ENCODE results near the gene SPTBN4.

The SPTBN4 gene

DNA sequence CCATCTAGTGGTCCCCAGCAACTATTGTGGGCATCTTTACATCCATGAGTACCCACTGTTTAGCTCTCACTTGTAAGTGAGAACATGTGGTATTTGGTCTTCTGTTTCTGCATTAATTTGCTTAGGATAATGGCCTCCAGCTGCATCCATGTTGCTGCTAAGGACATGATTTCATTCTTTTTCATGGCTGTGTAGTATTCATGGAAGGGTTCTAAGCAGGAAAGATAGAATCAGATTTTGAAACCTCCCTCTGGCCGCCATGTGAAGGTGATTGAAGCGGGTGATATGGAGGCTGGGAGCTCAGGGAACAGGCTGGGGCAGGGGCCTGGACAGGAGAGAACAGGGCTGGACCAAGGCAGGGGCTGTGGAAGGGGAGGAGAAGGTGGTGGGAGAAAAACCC, 154.5 kb downstream of the SPTBN4 start:
- Histone ChIP-seq H3K27me3 (ENCODE audit: low read length) (no peaks in the 10 kb centered on the region), H3F3A (ENCODE audit: insufficient read depth) (no peaks in the 10 kb centered on the region), H4K20me1 (ENCODE audit: low read depth, low read length) (no peaks in the 10 kb centered on the region), H3K79me2 (ENCODE audit: insufficient read depth, low read length) (no peaks in the 10 kb centered on the region), H3K4me3 (ENCODE audit: insufficient read depth, low read length, poor library complexity, severe bottlenecking) (no peak overlapping the region), H3K4me2 (ENCODE audit: low read depth, low read length, poor library complexity, severe bottlenecking) (no peak overlapping the region), H3K9ac (ENCODE audit: low read length) (no peak overlapping the region), H2AFZ (ENCODE audit: low read depth, low read length, severe bottlenecking) (no peak overlapping the region), H3K9me3 (ENCODE audit: insufficient read depth, low read length) (no peaks in the 10 kb centered on the region), H3K9me2 (replicated peaks; ENCODE audit: insufficient read depth, low read length) (no peaks in the 10 kb centered on the region), H3K36me3 (ENCODE audit: low read length) (no peaks in the 10 kb centered on the region), H3K27ac (ENCODE audit: low read depth, low read length) (no peak overlapping the region)
- TF ChIP-seq EZH2phosphoT487 (conservative IDR thresholded peaks at IDR 0.05; ENCODE audit: low read length): no peak
- TF ChIP-seq, protein P1, sequence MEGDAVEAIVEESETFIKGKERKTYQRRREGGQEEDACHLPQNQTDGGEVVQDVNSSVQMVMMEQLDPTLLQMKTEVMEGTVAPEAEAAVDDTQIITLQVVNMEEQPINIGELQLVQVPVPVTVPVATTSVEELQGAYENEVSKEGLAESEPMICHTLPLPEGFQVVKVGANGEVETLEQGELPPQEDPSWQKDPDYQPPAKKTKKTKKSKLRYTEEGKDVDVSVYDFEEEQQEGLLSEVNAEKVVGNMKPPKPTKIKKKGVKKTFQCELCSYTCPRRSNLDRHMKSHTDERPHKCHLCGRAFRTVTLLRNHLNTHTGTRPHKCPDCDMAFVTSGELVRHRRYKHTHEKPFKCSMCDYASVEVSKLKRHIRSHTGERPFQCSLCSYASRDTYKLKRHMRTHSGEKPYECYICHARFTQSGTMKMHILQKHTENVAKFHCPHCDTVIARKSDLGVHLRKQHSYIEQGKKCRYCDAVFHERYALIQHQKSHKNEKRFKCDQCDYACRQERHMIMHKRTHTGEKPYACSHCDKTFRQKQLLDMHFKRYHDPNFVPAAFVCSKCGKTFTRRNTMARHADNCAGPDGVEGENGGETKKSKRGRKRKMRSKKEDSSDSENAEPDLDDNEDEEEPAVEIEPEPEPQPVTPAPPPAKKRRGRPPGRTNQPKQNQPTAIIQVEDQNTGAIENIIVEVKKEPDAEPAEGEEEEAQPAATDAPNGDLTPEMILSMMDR (IDR thresholded peaks at IDR 0.05; ENCODE audit: insufficient read depth, low read length, poor library complexity, severe bottlenecking): no peak

DNA sequence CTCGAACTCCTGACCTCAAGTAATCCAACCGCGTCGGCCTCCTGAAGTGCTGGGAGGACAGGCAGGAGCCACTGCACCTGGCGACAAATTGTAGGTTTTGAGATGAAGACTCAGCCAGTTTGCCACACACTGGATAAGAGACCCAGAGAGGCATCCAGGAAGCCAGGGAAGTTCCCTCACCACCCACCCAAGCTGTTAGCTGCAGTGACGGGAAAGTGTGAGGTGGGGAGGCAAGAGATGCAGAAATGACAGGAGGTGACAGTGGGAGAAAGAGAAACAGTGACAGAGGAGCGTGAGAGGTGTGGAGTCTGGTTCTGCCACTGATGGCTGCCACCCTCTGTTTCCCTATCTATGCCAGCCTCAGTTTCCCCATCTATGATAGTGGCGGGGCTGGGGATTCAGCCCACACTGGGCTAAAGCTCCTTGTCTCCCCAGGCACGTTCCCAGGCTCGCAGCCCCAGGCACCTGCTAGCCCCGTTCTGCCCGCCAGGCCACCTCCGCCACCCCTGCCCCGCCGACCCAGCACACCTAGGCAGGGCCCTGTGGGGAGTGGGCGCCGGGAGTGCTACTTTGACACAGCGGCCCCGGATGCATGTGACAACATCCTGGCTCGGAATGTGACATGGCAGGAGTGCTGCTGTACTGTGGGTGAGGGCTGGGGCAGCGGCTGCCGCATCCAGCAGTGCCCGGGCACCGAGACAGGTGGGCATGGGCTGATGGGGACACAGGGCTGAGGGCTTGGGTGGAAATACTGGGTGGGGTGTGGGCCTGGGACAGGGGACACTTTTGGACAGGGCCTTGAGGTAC, 155.4 kb downstream of the SPTBN4 start:
- Histone ChIP-seq H3K9ac (ENCODE audit: low read length) (no peak overlapping the region), H2AFZ (ENCODE audit: low read depth, low read length, severe bottlenecking) (no peak overlapping the region), H3K4me2 (ENCODE audit: low read depth, low read length, poor library complexity, severe bottlenecking) (no peak overlapping the region), H3K36me3 (ENCODE audit: low read length) (no peaks in the 10 kb centered on the region), H4K20me1 (ENCODE audit: low read depth, low read length) (no peaks in the 10 kb centered on the region), H3K27ac (ENCODE audit: low read depth, low read length) (no peak overlapping the region), H3K27me3 (ENCODE audit: low read length) (no peaks in the 10 kb centered on the region), H3K4me3 (ENCODE audit: insufficient read depth, low read length, poor library complexity, severe bottlenecking) (no peak overlapping the region), H3K79me2 (ENCODE audit: insufficient read depth, low read length) (no peaks in the 10 kb centered on the region), H3F3A (ENCODE audit: insufficient read depth) (no peaks in the 10 kb centered on the region), H3K9me3 (ENCODE audit: insufficient read depth, low read length) (no peaks in the 10 kb centered on the region), H3K9me2 (replicated peaks; ENCODE audit: insufficient read depth, low read length) (no peaks in the 10 kb centered on the region)
- TF ChIP-seq, protein P1 (IDR thresholded peaks at IDR 0.05; ENCODE audit: insufficient read depth, low read length, poor library complexity, severe bottlenecking): no peak
- no peak for TF ChIP-seq EZH2phosphoT487 (conservative IDR thresholded peaks at IDR 0.05; ENCODE audit: low read length)

DNA sequence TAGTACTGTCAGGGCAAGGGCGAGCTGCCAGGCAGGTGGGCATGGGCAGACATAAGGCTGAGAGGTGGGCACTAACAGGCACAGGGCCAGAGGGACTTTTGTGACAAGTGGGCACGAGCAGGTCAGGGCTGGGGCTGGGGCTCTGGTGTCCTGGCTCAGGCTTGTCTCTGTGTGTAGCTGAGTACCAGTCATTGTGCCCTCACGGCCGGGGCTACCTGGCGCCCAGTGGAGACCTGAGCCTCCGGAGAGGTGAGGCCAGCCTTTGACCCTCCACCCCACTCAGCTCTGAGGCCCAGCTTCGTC, 155.9 kb downstream of the SPTBN4 start:
- Histone ChIP-seq H3K36me3 (ENCODE audit: low read length) (no peaks in the 10 kb centered on the region), H3K27ac (ENCODE audit: low read depth, low read length) (no peak overlapping the region), H3K4me3 (ENCODE audit: insufficient read depth, low read length, poor library complexity, severe bottlenecking) (no peak overlapping the region), H4K20me1 (ENCODE audit: low read depth, low read length) (no peaks in the 10 kb centered on the region), H3K27me3 (ENCODE audit: low read length) (no peaks in the 10 kb centered on the region), H3K4me2 (ENCODE audit: low read depth, low read length, poor library complexity, severe bottlenecking) (no peak overlapping the region), H3F3A (ENCODE audit: insufficient read depth) (no peaks in the 10 kb centered on the region), H3K9me2 (replicated peaks; ENCODE audit: insufficient read depth, low read length) (no peaks in the 10 kb centered on the region), H3K79me2 (ENCODE audit: insufficient read depth, low read length) (no peaks in the 10 kb centered on the region), H3K9ac (ENCODE audit: low read length) (no peak overlapping the region), H3K9me3 (ENCODE audit: insufficient read depth, low read length) (no peaks in the 10 kb centered on the region), H2AFZ (ENCODE audit: low read depth, low read length, severe bottlenecking) (no peak overlapping the region)
- TF ChIP-seq, protein P1 (IDR thresholded peaks at IDR 0.05; ENCODE audit: insufficient read depth, low read length, poor library complexity, severe bottlenecking): no peak
- TF ChIP-seq EZH2phosphoT487 (conservative IDR thresholded peaks at IDR 0.05; ENCODE audit: low read length): no peak

Data from SU-DHL-6 (cell line).